Central memory CD8-positive, alpha-beta T cell (primary cell): Measurements from ENCODE around the gene HDAC4.

Experiments used
- ATAC-seq: fragments of 150-1000 bp; cut with Tn5 transposase; replicated peaks from 2 replicates; pipeline ENCODE4 v1.10.0; 2022; ENCODE audit warnings: mild to moderate bottlenecking, moderate FRiP score, moderate number of reproducible peaks; ENCODE audit not compliant: poor library complexity, severe bottlenecking; ENCODE audit errors: extremely low read depth
- DNase-seq, 2 donors: peaks; one replicate each; pipeline ENCODE4 v3.0.0; 2021; ENCODE audit warnings: low spot score in 2 of 2
- H3K27ac Mint-ChIP-seq: one replicate; pipeline ENCODE4 v1.8.0; 2022; ENCODE audit warnings: low read depth, mild to moderate bottlenecking, moderate library complexity, mixed read lengths
- H3K27me3 Mint-ChIP-seq: one replicate; pipeline ENCODE4 v1.8.0; 2022; ENCODE audit warnings: mixed read lengths
- H3K36me3 Mint-ChIP-seq: one replicate; pipeline ENCODE4 v1.8.0; 2022; ENCODE audit warnings: mild to moderate bottlenecking, moderate library complexity, mixed read lengths; ENCODE audit not compliant: insufficient read depth
- H3K4me1 Mint-ChIP-seq: one replicate; pipeline ENCODE4 v1.8.0; 2022; ENCODE audit warnings: mixed read lengths
- H3K4me3 Mint-ChIP-seq: one replicate; pipeline ENCODE4 v1.8.0; 2022; ENCODE audit warnings: mild to moderate bottlenecking, moderate library complexity, mixed read lengths
- H3K9me3 Mint-ChIP-seq: one replicate; pipeline ENCODE4 v1.8.0; 2022; ENCODE audit warnings: mixed read lengths

HDAC4 gene

DNA sequence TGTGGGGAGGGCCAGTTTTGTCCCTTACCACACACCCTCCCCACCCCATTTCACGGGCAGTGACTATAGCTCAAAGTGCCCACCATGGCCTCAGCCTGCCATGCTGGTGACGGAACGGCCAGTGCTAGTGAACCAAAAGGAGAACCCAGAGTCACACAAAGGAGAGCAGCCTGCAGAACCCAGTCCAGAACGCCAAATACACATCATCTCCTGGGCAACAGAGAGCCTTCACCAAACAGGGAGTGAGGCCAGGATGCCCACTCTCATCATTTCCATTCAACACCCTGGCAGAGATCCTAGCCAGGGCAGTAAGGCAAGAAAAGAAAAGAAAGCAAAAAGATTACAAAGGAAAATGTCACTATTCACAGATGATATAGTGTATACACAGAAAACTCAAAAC lies 38.3 kb downstream of the HDAC4 start:
- H3K27ac Mint-ChIP-seq = no peak overlapping the region
- H3K27me3 Mint-ChIP-seq = no peaks in the 10 kb centered on the region
- DNase-seq (no peak), ATAC-seq (no peak)
- no peak overlapping the region for H3K4me3 Mint-ChIP-seq
- peaks cover 5% of the 10 kb centered on the region for H3K36me3 Mint-ChIP-seq
- H3K4me1 Mint-ChIP-seq = peaks cover 38% of the 10 kb centered on the region
- H3K9me3 Mint-ChIP-seq = no peaks in the 10 kb centered on the region

DNA sequence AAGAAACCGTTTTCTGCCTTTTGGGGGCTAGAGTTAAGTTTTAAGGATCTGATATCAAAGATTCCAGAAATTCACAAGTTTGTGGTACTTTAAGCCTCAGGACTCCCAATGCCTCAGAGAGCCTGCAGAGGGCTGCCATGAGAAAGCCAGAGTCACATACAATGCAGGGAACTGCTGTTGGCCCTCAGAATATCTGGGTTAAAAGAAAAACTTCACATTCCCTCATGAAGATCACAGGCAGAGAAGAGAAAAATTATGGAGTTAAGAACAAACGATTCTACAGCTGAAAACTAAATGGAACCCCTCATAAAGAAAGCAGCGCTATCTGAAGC lies 39.5 kb downstream of the HDAC4 start:
- Mint-ChIP-seq H3K4me1 (peaks cover 38% of the 10 kb centered on the region), H3K27me3 (no peaks in the 10 kb centered on the region), H3K9me3 (no peaks in the 10 kb centered on the region), H3K27ac (peak overlapping the region; percentile 5), H3K36me3 (peaks cover 5% of the 10 kb centered on the region), H3K4me3 (no peak overlapping the region)
- DNase-seq (no peak), ATAC-seq (no peak)

DNA sequence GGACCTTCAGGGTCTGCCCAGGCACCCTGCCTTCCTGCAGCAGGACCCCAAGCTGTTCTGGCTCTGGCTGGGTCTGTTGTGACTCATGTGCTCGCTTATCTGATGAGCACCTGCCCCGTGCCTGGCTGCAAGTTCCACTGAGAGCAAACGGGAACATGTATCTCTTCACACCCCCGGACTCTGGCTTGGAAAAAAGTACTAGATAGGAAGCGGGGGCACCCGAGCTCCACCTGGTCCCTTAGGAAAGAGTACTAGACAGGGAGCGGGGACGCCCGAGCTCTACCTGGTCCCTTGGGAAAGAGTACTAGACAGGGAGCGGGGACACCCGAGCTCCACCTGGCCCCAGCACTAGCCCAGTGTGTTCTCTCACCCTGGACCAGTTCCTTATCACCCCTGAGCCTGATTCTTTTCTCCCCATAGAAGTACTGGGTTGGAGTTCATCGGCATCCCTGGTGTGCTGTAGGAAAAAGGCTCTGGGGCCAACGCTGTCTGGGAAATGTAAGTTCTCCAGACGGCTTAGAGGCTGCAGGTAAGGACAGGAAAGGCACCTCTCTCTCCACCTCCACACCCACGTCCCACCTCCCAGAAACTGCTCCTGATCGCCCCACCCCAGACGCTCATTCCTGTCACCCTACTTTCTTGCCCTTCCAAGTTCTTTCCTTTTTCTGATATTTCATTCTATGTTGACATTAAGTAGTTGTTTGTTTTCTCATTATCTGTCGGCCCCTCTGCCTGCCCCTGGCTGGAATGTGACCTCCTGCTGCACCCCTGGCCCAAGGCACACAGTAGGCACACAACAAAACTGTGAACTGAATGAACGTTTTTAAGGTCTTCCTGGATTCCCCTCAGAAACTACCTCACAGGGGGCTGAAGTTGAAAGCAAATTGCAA lies 40.2 kb downstream of the HDAC4 start:
- H3K27ac Mint-ChIP-seq = peak overlapping the region; percentile 5
- ATAC-seq = no peak

DNA sequence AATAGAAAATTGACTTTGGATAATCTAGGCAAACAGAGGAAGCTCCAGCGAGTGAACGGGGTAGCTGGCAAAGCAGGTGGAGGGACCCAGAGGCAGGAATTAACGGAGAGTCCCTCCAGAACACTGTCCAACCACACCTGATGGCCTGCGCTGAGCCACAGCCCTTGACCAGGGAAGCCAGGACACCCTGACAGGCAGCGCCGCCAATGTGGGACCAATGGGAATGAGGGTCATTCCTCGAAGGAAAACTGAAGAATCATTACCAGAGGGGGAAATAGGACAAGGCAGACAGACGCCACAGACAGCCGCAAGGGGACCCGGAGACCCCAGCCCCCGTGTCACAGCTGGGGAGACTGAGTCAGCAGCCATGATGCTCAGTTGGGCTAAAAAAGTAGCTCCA lies 40.8 kb downstream of the HDAC4 start:
- peaks cover 7% of the 10 kb centered on the region for H3K36me3 Mint-ChIP-seq
- H3K4me3 Mint-ChIP-seq = no peak overlapping the region
- no peak overlapping the region for H3K27ac Mint-ChIP-seq
- ATAC-seq = no peak
- H3K9me3 Mint-ChIP-seq = peaks cover 6% of the 10 kb centered on the region
- H3K4me1 Mint-ChIP-seq = peaks cover 35% of the 10 kb centered on the region
- DNase-seq = no peak
- H3K27me3 Mint-ChIP-seq = no peaks in the 10 kb centered on the region

More for the DNA sequence above, 40.2 kb downstream of the HDAC4 start:
- H3K9me3 Mint-ChIP-seq = no peaks in the 10 kb centered on the region
- H3K27me3 Mint-ChIP-seq = no peaks in the 10 kb centered on the region
- H3K4me3 Mint-ChIP-seq = no peak overlapping the region
- no peak for DNase-seq
- peaks cover 7% of the 10 kb centered on the region for H3K36me3 Mint-ChIP-seq
- H3K4me1 Mint-ChIP-seq = peaks cover 35% of the 10 kb centered on the region

DNA sequence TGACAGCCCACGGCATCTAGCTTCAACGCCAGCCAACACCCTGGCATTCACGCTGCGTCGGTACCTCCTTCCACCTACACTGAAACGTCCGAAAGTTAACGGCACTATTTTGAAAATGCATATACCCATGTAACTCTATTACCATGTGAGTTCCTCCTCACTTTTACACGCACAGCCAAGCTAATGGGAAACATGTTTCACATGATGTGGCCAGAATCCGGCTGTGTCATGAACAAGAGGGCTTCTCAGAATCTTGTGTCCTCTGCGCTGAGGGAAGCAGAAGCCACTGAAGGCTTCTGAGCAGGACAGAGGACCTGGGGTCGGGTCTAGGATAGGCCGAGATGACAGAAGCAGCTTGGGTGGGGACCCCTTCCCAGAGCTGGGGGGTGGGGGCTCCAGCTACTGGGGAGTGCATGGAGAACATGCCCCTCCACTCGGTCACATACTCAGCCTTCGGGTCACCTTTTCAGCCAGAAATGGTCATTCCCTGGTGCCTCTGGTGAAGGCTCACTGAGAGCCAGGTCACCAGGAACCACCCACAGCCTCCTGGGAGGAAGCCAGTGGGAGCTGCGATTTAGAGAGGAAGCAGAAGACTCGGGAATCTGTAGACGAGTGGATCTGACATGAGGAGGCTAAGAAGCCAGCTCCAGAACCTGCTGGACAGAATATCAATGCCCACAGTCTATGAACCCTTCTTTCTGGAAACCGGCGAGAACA lies 41.5 kb downstream of the HDAC4 start:
- peaks cover 6% of the 10 kb centered on the region for H3K9me3 Mint-ChIP-seq
- H3K27ac Mint-ChIP-seq = no peak overlapping the region
- peaks cover 7% of the 10 kb centered on the region for H3K36me3 Mint-ChIP-seq
- no peak for ATAC-seq
- H3K4me1 Mint-ChIP-seq = peaks cover 31% of the 10 kb centered on the region
- H3K27me3 Mint-ChIP-seq = no peaks in the 10 kb centered on the region
- H3K4me3 Mint-ChIP-seq = no peak overlapping the region
- DNase-seq = no peak

DNA sequence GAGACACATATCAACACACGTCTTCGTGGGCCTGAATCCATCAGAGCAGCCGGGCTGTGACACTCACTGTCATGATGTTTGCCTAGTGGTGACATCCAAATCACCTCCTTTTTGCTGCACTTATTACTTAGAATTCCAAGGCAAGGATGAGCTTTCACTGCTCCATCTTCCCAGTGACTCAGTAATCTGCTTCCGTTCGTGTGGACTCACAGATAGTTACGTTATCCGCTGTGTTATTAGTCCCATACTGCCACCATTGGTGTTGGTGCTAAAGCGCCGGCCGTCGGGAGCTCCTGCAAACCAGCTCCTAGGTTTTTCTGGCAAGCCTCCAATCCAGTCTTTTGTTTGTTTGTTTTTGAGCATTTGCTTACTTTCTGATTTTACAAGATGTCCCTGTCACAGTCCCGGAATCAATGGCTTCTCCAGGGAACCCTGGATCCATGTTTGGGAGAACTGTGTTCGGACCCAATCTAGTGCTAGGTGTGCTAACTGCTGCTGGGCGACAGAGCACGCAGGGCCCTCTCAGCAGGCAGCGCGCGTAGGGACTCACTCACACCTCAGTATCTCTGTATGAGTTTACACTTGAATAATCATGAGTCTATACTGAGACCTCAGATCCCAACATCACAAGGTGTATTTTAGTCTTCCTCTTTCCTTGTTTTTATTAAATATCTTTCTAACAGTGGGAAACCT lies 42.6 kb downstream of the HDAC4 start:
- DNase-seq (no peak), ATAC-seq (no peak)
- Mint-ChIP-seq H3K4me1 (peaks cover 20% of the 10 kb centered on the region), H3K4me3 (no peak overlapping the region), H3K9me3 (peaks cover 6% of the 10 kb centered on the region), H3K27ac (peak overlapping the region; percentile 22), H3K36me3 (peaks cover 3% of the 10 kb centered on the region), H3K27me3 (no peaks in the 10 kb centered on the region)

DNA sequence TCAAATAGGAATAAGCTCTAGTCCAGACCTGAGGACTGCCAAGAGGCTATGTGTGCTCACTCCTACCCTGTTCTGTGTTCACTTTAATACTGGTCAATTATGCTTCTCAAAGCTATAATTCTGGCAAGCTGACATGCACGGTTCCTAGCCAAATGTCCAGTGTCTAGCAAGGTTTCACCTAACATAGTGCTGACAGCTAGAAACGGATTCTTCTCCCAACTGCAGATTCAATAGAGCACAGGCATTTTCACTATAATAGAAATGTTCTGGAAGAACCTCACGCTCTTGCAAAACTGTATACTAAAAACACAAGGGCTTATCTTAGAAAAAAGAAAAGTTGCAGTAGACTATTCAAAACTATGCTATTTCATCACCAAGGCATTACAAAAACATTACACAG lies 45.1 kb downstream of the HDAC4 start:
- DNase-seq = no peak
- Mint-ChIP-seq H3K4me1 (peaks cover 5% of the 10 kb centered on the region), H3K27me3 (no peaks in the 10 kb centered on the region), H3K27ac (no peak overlapping the region), H3K4me3 (no peak overlapping the region), H3K36me3 (peaks cover 8% of the 10 kb centered on the region), H3K9me3 (peaks cover 6% of the 10 kb centered on the region)
- no peak for ATAC-seq

DNA sequence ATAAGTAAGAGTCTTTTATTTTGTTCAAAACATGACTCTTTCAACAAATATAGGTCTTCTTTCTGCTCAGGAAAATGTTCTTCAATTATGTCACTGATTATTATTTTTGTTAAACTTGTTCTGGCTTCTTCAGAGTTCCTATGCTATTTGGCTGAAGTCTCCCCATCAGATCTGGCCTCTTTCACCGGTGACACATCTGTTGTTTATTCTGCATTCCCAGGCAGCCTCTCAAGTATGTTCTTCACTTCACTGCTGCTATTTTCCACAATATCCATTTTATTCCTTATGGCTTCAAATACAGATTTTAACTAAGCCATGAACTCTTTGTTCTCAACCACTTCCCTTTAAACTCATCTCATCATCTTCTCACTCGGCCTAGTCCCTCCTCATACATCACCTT lies 45.7 kb downstream of the HDAC4 start:
- H3K36me3 Mint-ChIP-seq = peaks cover 8% of the 10 kb centered on the region
- H3K4me1 Mint-ChIP-seq = peaks cover 5% of the 10 kb centered on the region
- no peak overlapping the region for H3K27ac Mint-ChIP-seq
- H3K4me3 Mint-ChIP-seq = no peak overlapping the region
- no peaks in the 10 kb centered on the region for H3K27me3 Mint-ChIP-seq
- H3K9me3 Mint-ChIP-seq = peaks cover 6% of the 10 kb centered on the region
- no peak for ATAC-seq
- no peak for DNase-seq

DNA sequence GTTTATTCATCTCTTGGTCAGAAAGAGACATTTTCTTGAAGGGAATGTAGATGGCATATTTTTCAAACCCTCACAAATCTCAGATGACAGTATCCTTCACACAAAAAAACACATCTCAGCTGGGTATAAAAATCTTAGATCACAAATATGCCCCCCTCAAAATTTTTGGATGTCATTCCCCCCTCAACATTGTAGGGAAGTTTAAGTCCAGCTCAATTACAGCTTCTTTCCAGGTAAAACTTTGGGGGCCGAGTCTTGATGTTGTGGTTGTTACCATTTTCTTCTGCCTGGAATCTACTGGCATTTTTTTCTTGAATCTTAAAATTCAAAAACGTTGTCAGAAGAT lies 46.1 kb downstream of the HDAC4 start:
- Mint-ChIP-seq H3K36me3 (peaks cover 8% of the 10 kb centered on the region), H3K9me3 (peaks cover 6% of the 10 kb centered on the region), H3K4me3 (no peak overlapping the region), H3K27ac (no peak overlapping the region), H3K27me3 (no peaks in the 10 kb centered on the region), H3K4me1 (peaks cover 2% of the 10 kb centered on the region)
- ATAC-seq (no peak), DNase-seq (no peak)

DNA sequence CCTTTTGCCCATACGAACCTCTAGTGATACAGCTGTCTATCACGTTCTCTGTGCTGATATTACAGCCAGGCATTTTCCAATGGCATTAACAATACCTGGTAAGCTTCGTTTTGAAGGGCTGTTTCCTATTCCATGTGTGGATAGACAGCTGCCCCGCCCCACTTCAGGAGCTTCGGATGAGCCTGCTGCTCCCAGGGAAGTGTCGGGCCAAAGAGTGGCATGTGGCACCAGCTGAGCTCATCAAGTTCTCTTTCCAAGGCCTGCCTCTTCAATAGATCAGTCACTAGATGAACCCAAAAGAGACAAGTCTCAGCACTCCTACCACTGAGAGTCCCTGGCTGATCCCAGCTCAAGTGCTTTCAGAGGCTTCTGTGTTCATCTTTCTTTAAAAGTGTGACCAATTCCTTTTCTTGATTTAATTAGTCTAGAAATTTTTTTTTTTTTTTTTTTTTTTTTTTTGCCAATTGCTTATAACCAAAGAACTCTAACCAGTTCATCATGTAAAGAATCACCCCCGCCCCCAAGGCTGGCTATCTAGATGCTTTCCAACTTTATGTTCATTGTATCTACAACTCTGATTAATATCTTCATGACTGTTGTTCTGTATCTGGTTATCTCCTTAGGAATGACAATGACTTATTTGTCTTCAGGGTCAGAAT lies 46.6 kb downstream of the HDAC4 start:
- Mint-ChIP-seq H3K4me3 (no peak overlapping the region), H3K27me3 (no peaks in the 10 kb centered on the region), H3K36me3 (peaks cover 8% of the 10 kb centered on the region), H3K9me3 (peaks cover 6% of the 10 kb centered on the region), H3K4me1 (no peaks in the 10 kb centered on the region), H3K27ac (no peak overlapping the region)
- no peak for DNase-seq
- ATAC-seq = no peak

DNA sequence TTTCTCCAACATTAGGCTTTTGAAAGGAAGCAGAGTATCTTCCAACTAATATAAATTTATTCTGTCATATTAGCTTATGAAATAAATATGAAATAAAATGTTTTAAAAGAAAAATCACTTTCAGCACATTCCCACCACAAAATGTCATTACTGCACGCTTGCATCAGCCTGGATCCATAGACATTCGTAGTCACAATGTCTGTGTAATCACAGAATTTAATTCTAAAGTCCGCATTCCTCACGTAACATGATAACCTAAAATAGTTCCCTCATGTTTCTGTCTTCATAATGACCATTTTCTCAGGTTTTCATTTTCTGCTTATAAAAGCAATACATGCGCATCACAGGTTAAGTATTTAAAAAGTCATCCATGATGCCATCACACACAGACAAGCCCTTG lies 47.1 kb downstream of the HDAC4 start:
- Mint-ChIP-seq H3K4me1 (no peaks in the 10 kb centered on the region), H3K9me3 (peaks cover 6% of the 10 kb centered on the region), H3K4me3 (no peak overlapping the region), H3K36me3 (peaks cover 8% of the 10 kb centered on the region), H3K27ac (no peak overlapping the region), H3K27me3 (no peaks in the 10 kb centered on the region)
- ATAC-seq (no peak), DNase-seq (no peak)

DNA sequence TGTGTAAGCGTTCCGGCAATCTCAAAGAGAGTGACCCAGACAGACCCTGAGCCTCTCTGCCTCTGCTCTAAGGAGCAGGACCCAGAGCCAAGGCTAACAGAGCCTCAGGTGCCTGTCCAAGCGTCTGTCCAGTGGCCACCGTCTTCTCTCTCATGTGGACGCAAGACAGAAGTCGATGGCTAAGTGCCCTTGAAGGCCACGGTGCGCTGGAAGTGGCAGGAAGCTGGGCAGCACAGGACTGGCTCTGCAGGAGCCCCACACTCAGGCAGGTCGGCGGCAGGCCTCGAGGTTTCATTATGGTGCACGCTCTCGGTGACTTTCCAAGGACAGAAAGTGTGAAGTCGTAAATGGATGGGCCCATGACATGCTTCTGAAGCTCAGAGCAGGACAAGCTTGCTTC lies 49.1 kb downstream of the HDAC4 start:
- Mint-ChIP-seq H3K27me3 (no peaks in the 10 kb centered on the region), H3K36me3 (peaks cover 8% of the 10 kb centered on the region), H3K4me1 (no peaks in the 10 kb centered on the region), H3K27ac (no peak overlapping the region), H3K9me3 (peaks cover 6% of the 10 kb centered on the region), H3K4me3 (no peak overlapping the region)
- DNase-seq = no peak
- no peak for ATAC-seq
